Measurements from ENCODE around the gene ADCY4.

Gene ADCY4

DNA sequence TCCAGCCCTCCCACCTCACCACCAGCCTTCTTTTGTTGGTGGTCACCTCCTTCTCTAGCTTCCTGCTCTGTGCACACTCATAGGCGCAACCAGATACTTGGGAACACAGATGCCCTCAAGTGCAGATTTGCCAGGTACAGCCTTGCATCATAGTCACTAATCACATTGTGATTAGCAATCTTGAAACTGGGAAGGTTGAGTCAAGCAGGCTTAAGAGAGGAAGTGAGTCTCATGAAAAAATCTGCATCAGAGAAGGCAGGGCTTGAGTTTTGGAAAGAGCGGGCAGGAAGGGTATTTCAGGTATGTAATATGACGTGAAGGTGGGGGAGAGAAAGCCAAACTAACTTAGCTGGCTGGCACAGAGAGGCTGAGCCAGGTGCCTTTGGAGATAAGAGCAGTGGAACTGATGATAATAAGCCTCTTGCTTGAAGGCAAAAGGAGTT, 60.7 kb downstream of the ADCY4 start:
- DNase-seq (ENCODE audit: low read depth, low spot score), result no peak

- DNase-seq (ENCODE audit: low read depth, low spot score), result no peak
Measured at GRCh38 chr14:24273422-24273998, 61.4 kb downstream of the ADCY4 start.

DNA sequence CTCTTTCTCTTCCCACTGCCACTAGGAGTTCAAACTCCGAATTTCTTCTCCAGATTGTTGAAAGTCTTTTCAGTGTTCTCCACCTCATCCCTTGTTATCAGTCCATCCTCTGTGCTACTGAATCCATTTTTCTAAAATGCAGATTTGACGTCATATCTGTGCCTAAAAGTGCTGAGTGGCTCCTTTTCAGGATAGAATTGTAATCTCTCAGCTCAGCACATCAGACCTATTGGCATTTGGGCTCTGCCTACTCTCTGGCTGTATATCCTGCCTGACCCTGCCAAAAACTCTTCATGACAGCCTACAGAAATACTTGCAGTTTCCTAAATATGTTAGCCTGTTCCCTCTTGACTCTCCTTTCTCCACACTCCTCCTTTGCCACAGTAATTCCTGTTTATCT, 62.4 kb downstream of the ADCY4 start:
- DNase-seq (ENCODE audit: low read depth, low spot score), result no peak

GRCh38 chr14:24271834-24272263, 63.0 kb downstream of the ADCY4 start:
- no peak for DNase-seq (ENCODE audit: low read depth, low spot score)

- peak; percentile 57 for DNase-seq (ENCODE audit: low read depth, low spot score)
Measured at GRCh38 chr14:24271134-24271833, 63.6 kb downstream of the ADCY4 start, which contains the start of gene RABGGTA. Gene RABGGTA, minus strand, starts transcription at chr14:24271597. Its CDS starts 482 bp downstream, at chr14:24271115.

- DNase-seq (ENCODE audit: low read depth, low spot score), result peak; percentile 17
Measured at GRCh38 chr14:24270537-24271133, 64.2 kb downstream of the ADCY4 start.

DNA sequence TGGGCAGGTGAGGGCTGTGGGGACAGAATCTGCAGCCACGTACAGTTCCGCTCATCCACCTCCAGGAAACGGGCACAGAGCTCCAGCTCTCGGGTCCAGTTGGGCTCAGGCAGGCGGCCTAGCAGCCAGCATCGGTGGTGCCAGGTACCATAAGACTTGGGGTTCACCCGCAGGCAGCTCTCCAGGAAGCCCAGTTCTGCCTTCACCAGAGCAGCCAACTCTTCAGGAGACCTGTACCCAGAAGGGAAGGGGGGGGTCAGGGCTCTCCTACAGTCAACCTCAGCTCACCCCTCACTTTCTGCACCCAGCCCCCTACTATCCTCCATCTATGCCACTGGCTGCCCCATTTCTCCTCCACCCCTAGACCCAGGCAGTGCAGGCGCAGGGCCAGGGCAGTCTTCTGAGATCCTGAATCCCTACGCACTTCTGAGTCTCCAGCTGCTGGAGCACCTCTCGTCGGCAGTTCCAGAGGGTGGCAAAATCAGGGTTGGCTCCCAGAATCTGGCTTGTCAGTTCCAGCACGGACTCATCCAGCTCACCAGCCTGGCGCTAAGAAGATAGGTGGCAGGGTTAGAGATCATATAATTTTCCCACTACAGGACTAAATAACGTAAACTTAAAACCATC, 64.8 kb downstream of the ADCY4 start:
- DNase-seq (ENCODE audit: low read depth, low spot score), result no peak

GRCh38 chr14:24269368-24269767, 65.5 kb downstream of the ADCY4 start:
- DNase-seq (ENCODE audit: low read depth, low spot score), result no peak
